Posterior vena cava (tissue), 2 donors: ENCODE measurements around the gene CBFA2T3. TPM values are rescaled to one million over a fixed set of nuclear protein-coding genes. Genes with fewer than 3 reads are reported as not detected.

Source experiments
- DNase-seq: peaks from one replicate; pipeline ENCODE4 v3.0.0-alpha.2; 2020; ENCODE audit warnings: low spot score
- intact Hi-C, 2 donors: fragments of 100-400 bp; cut with DNase I; formaldehyde crosslinking; loops; one replicate each; pipeline versions ENCODE4 v1.14.1 to v1.14.2; 2022 to 2023
- total RNA-seq, 2 donors: library from RNA; stranded (reverse); fragmentation: NEBNext Ultra II Directional; extraction: Animal tissue kit (Norgen Biotek cat#: 25700); gene quantifications; one replicate each; pipeline ENCODE4 v1.2.1, GENCODE V29; 2021
- donor health status: DM: yes; HTN: yes; CAD: no.
- donor health status: DM: yes; HTN: yes; CAD: no.

Gene CBFA2T3
- total RNA-seq, 2 donors from 2014 or later, result 4.7 to 5.1 TPM

- DNase-seq, result no peak
- intact Hi-C loops, result no loop called here
Observed at GRCh38 chr16:88848557-88848956, 128.4 kb downstream of the CBFA2T3 start.

- DNase-seq, result no peak
- intact Hi-C loops, result no loop called here
Observed at GRCh38 chr16:88847654-88848053, 129.4 kb downstream of the CBFA2T3 start.

GRCh38 chr16:88846088-88846487 is 130.9 kb downstream of the CBFA2T3 start:
- no peak for DNase-seq
- intact Hi-C loops, result no loop called here

GRCh38 chr16:88844419-88845036 is 132.5 kb downstream of the CBFA2T3 start:
- no peak for DNase-seq
- intact Hi-C loops, result no loop called here

- intact Hi-C loops, result no loop called here
- DNase-seq, result no peak
Observed at GRCh38 chr16:88843256-88843655, 133.8 kb downstream of the CBFA2T3 start.

GRCh38 chr16:88842806-88843205 is 134.2 kb downstream of the CBFA2T3 start:
- intact Hi-C loops, result no loop called here
- no peak for DNase-seq

- intact Hi-C loops, result no loop called here
- no peak for DNase-seq
Observed at GRCh38 chr16:88842308-88842756, 134.7 kb downstream of the CBFA2T3 start.

GRCh38 chr16:88841521-88842307 is 135.3 kb downstream of the CBFA2T3 start:
- intact Hi-C loops, result no loop called here
- no peak for DNase-seq

- no peak for DNase-seq
- intact Hi-C loops, result no loop called here
Observed at GRCh38 chr16:88840600-88841215, 136.3 kb downstream of the CBFA2T3 start.

GRCh38 chr16:88839745-88840599 is 137.0 kb downstream of the CBFA2T3 start:
- intact Hi-C loops, result no loop called here
- DNase-seq, result no peak

GRCh38 chr16:88839026-88839529 is 137.9 kb downstream of the CBFA2T3 start:
- no peak for DNase-seq

GRCh38 chr16:88838566-88838965 is 138.4 kb downstream of the CBFA2T3 start:
- DNase-seq, result no peak

More at GRCh38 chr16:88839026-88839529, 137.9 kb downstream of the CBFA2T3 start:
- intact Hi-C loops, result no loop called here

GRCh38 chr16:88837806-88838205 is 139.2 kb downstream of the CBFA2T3 start:
- intact Hi-C loops, result no loop called here
- DNase-seq, result no peak

More at GRCh38 chr16:88838566-88838965, 138.4 kb downstream of the CBFA2T3 start:
- intact Hi-C loops, result no loop called here

GRCh38 chr16:88836791-88837190 is 140.2 kb downstream of the CBFA2T3 start:
- no peak for DNase-seq
- intact Hi-C loops, result no loop called here

- no peak for DNase-seq
- intact Hi-C loops, result no loop called here
Observed at GRCh38 chr16:88835818-88836217, 141.2 kb downstream of the CBFA2T3 start.

GRCh38 chr16:88835383-88835782 is 141.6 kb downstream of the CBFA2T3 start:
- DNase-seq, result peak; percentile 93
- intact Hi-C loops, result no loop called here

- no peak for DNase-seq
- intact Hi-C loops, result loop anchor here in 1 of 2 donors (1.0 kb wide), 1 partner anchor 28 kb away; no protein-coding TSS in a partner anchor
Observed at GRCh38 chr16:88834670-88835069, 142.3 kb downstream of the CBFA2T3 start.

GRCh38 chr16:88833086-88833485 is 143.9 kb downstream of the CBFA2T3 start:
- intact Hi-C loops, result no loop called here

GRCh38 chr16:88831838-88832237 is 145.2 kb downstream of the CBFA2T3 start:
- intact Hi-C loops, result no loop called here
- DNase-seq, result no peak

More at GRCh38 chr16:88833086-88833485, 143.9 kb downstream of the CBFA2T3 start:
- DNase-seq, result no peak
